IMR-90 (cell line): ENCODE data around the gene PTPRU. TPM values are rescaled to one million over a fixed set of nuclear protein-coding genes. Genes with fewer than 3 reads are reported as not detected.

Experiments
- ATAC-seq: fragments of 200-7000 bp; cut with Tn5 transposase; 2 replicates; pipeline ENCODE4 v1.9.1; 2020; ENCODE audit warnings: low read depth, mild to moderate bottlenecking, moderate library complexity
- BruUV-seq: library from RNA; stranded (reverse); fragments of 400-500 nt; replicated peaks from 2 replicates; lab custom pipeline; 2021; lab: Mats Ljungman, UMichigan
- CTCF ChIA-PET: fragments of 300-600 bp; formaldehyde crosslinking; extraction: SDS; loops from one replicate; lab custom pipeline; 2021; ENCODE audit warnings: antibody characterized with exemption; lab: Yijun Ruan, JAX
- POLR2A ChIA-PET: fragments of 300-600 bp; sonication (Branson Sonifier 250); formaldehyde crosslinking; loops from one replicate; lab custom pipeline; 2022; ENCODE audit warnings: antibody characterized with exemption; ENCODE audit not compliant: unreplicated experiment; lab: Charles Lee
- DNase-seq: peaks from one replicate; pipeline ENCODE4 v3.0.0; 2013
- H2AFZ ChIP-seq: replicated peaks from 2 replicates; pipeline ENCODE3; 2013; ENCODE audit warnings: low read length, mild to moderate bottlenecking; ENCODE audit not compliant: poor library complexity
- H2AK5ac ChIP-seq: 2 replicates; pipeline ENCODE4 v1.6.1; 2013; ENCODE audit warnings: low read depth, low read length, inconsistent platforms
- H2AK9ac ChIP-seq: replicated peaks from 2 replicates; pipeline ENCODE3; 2013; ENCODE audit warnings: mild to moderate bottlenecking, low read depth, low read length, moderate library complexity; ENCODE audit not compliant: poor library complexity
- H2BK120ac ChIP-seq: 2 replicates; pipeline ENCODE4 v1.6.1; 2013; ENCODE audit warnings: low read depth, low read length, inconsistent platforms
- H2BK15ac ChIP-seq: 3 replicates; pipeline ENCODE4 v1.6.1; 2013; ENCODE audit warnings: low read depth, low read length, inconsistent platforms
- H2BK20ac ChIP-seq: 2 replicates; pipeline ENCODE4 v1.6.1; 2013; ENCODE audit warnings: low read depth, mild to moderate bottlenecking, inconsistent platforms, low read length, moderate library complexity
- H2BK5ac ChIP-seq: 2 replicates; pipeline ENCODE4 v1.6.1; 2013; ENCODE audit warnings: mild to moderate bottlenecking, low read depth, low read length, inconsistent platforms; ENCODE audit not compliant: poor library complexity, severe bottlenecking
- H3K14ac ChIP-seq: replicated peaks from 2 replicates; pipeline ENCODE4 v1.6.1; 2013; ENCODE audit warnings: low read depth, low read length, inconsistent platforms
- H3K18ac ChIP-seq: 2 replicates; pipeline ENCODE4 v1.6.1; 2013; ENCODE audit warnings: low read depth, low read length, control low read depth
- H3K23ac ChIP-seq: 2 replicates; pipeline ENCODE4 v1.6.1; 2013; ENCODE audit warnings: low read depth, low read length, inconsistent platforms
- H3K27ac ChIP-seq: 2 replicates; pipeline ENCODE4 v1.5.1; 2013; ENCODE audit warnings: mild to moderate bottlenecking, control low read depth, low read length; ENCODE audit not compliant: insufficient read depth
- H3K27me3 ChIP-seq: 2 replicates; pipeline ENCODE4 v1.6.1; 2013; ENCODE audit warnings: low read length; ENCODE audit not compliant: control insufficient read depth, insufficient read depth
- H3K36me3 ChIP-seq: 2 replicates; pipeline ENCODE4 v1.6.1; 2013; ENCODE audit warnings: low read length, mixed read lengths; ENCODE audit not compliant: control insufficient read depth, insufficient read depth
- H3K4ac ChIP-seq: 2 replicates; pipeline ENCODE4 v1.6.1; 2013; ENCODE audit warnings: low read depth, low read length, inconsistent platforms
- H3K4me1 ChIP-seq: 2 replicates; pipeline ENCODE4 v1.6.1; 2013; ENCODE audit warnings: low read length, mixed read lengths; ENCODE audit not compliant: control insufficient read depth, insufficient read depth
- H3K4me2 ChIP-seq: 2 replicates; pipeline ENCODE4 v1.6.1; 2013; ENCODE audit warnings: low read depth, mild to moderate bottlenecking, control low read depth, low read length, moderate library complexity
- H3K4me3 ChIP-seq: 2 replicates; pipeline ENCODE4 v1.5.1; 2013; ENCODE audit warnings: low read depth, mild to moderate bottlenecking, control low read depth, low read length, moderate library complexity; ENCODE audit not compliant: insufficient read depth
- H3K56ac ChIP-seq: 2 replicates; pipeline ENCODE4 v1.6.1; 2013; ENCODE audit warnings: low read length, inconsistent platforms; ENCODE audit not compliant: insufficient read depth; ENCODE audit errors: extremely low read depth
- H3K79me1 ChIP-seq, 2 experiments: 2 replicates each; pipeline ENCODE4 v1.6.1; 2013; ENCODE audit warnings: low read length in 2 of 2, inconsistent platforms in 1 of 2, low read depth in 1 of 2
- H3K9ac ChIP-seq: 2 replicates; pipeline ENCODE4 v1.6.1; 2013; ENCODE audit warnings: low read depth, low read length, control low read depth
- H3K9me1 ChIP-seq: 2 replicates; pipeline ENCODE4 v1.6.1; 2013; ENCODE audit warnings: low read length, inconsistent platforms; ENCODE audit not compliant: insufficient read depth
- H3K9me3 ChIP-seq: 2 replicates; pipeline ENCODE4 v1.6.1; 2013; ENCODE audit warnings: low read length; ENCODE audit not compliant: control insufficient read depth, insufficient read depth
- H4K20me1 ChIP-seq: 2 replicates; pipeline ENCODE4 v1.6.1; 2013; ENCODE audit warnings: low read length, inconsistent platforms; ENCODE audit not compliant: insufficient read depth
- H4K5ac ChIP-seq: 2 replicates; pipeline ENCODE4 v1.6.1; 2013; ENCODE audit warnings: mild to moderate bottlenecking, low read depth, low read length, control low read depth
- H4K8ac ChIP-seq, 2 experiments: 2 replicates each; pipeline ENCODE4 v1.6.1; 2013; ENCODE audit warnings: low read depth in 2 of 2, low read length in 2 of 2, control low read depth in 1 of 2, inconsistent platforms in 1 of 2
- H4K91ac ChIP-seq: 2 replicates; pipeline ENCODE4 v1.6.1; 2013; ENCODE audit warnings: low read depth, low read length, inconsistent platforms; ENCODE audit not compliant: insufficient read depth
- BHLHE40 ChIP-seq: fragments of 150-350 bp; IDR thresholded peaks from 2 replicates; pipeline ENCODE4 v1.6.1; 2016; ENCODE audit warnings: mild to moderate bottlenecking, low read depth, low read length
- CHD1 ChIP-seq: IDR thresholded peaks from 2 replicates; pipeline ENCODE4 v1.6.1; 2012; ENCODE audit warnings: low read depth, low read length, improper control_type of control experiment
- FOS ChIP-seq: fragments of 150-350 bp; IDR thresholded peaks from 2 replicates; pipeline ENCODE4 v1.6.1; 2016; ENCODE audit warnings: low read depth, low read length
- MAFK ChIP-seq: IDR thresholded peaks from 2 replicates; pipeline ENCODE4 v1.6.1; 2012; ENCODE audit warnings: low read depth, low read length, improper control_type of control experiment
- MXI1 ChIP-seq: IDR thresholded peaks from 2 replicates; pipeline ENCODE4 v1.6.1; 2012; ENCODE audit warnings: low read depth, mild to moderate bottlenecking, low read length, moderate library complexity, borderline replicate concordance
- RAD21 ChIP-seq: IDR thresholded peaks from 2 replicates; pipeline ENCODE4 v1.6.1; 2012; ENCODE audit warnings: low read length, improper control_type of control experiment
- RFX5 ChIP-seq: IDR thresholded peaks from 2 replicates; pipeline ENCODE4 v1.8.0; 2012; ENCODE audit warnings: low read depth, mild to moderate bottlenecking, low read length, moderate library complexity
- SMC3 ChIP-seq: fragments of 150-350 bp; IDR thresholded peaks from 2 replicates; pipeline ENCODE4 v1.6.1; 2016; ENCODE audit warnings: low read depth, mild to moderate bottlenecking, antibody characterized with exemption, low read length, moderate library complexity
- WGBS, 2 experiments: methylation state at CpG; one replicate each; pipeline versions ENCODE4 v1.1.5 to v1.1.7; 2013; ENCODE audit warnings: missing lambda C conversion rate in 2 of 2; ENCODE audit not compliant: insufficient read length in 1 of 2; ENCODE audit errors: extremely low coverage in 2 of 2; 5-methylcytosine and 5-hydroxymethylcytosine counted together
- dilution Hi-C: fragments of 300-500 bp; cut with HindIII; formaldehyde crosslinking; loops from one replicate; pipeline ENCODE4 v1.14.3; 2018; ENCODE audit warnings: low sequenced_read_pairs; ENCODE audit not compliant: unreplicated experiment
- in situ Hi-C: fragments of 300-500 bp; cut with MboI; formaldehyde crosslinking; loops from 3 replicates; pipeline ENCODE4 v1.14.3; 2019; ENCODE audit warnings: low sequenced_read_pairs, inconsistent platforms, mixed read lengths
- intact Hi-C: fragments of 100-400 bp; cut with micrococcal nuclease; formaldehyde crosslinking; loops from 2 replicates; pipeline ENCODE4 v1.10.0; 2022
- polyA plus RNA-seq, 3 experiments: library from polyadenylated mRNA; depleted of rRNA; stranded (reverse); fragments of >200 nt; gene quantifications; 2 replicates each; pipeline ENCODE4 v1.2.3, GENCODE V29; 2012; ENCODE audit warnings: low replicate concordance in 1 of 3
- total RNA-seq: library from RNA; depleted of rRNA; stranded (reverse); fragments of >200 nt; gene quantifications from 2 replicates; pipeline ENCODE4 v1.2.3, GENCODE V29; 2012
- TF ChIP-seq, protein P1 (sequence below): conservative IDR thresholded peaks from 2 replicates; pipeline ENCODE4 v1.5.1; 2012; ENCODE audit warnings: mild to moderate bottlenecking, low read depth, low read length, improper control_type of control experiment
- TF ChIP-seq, protein P2 (sequence below): fragments of 150-350 bp; IDR thresholded peaks from 2 replicates; pipeline ENCODE4 v1.6.1; 2016; ENCODE audit warnings: low read depth, mild to moderate bottlenecking, low read length, moderate library complexity, borderline replicate concordance

The PTPRU gene
- total and polyA plus RNA-seq, 2 of the 4 experiments (the other 2 are of a cell fraction), result 7.0 to 10.7 TPM

DNA sequence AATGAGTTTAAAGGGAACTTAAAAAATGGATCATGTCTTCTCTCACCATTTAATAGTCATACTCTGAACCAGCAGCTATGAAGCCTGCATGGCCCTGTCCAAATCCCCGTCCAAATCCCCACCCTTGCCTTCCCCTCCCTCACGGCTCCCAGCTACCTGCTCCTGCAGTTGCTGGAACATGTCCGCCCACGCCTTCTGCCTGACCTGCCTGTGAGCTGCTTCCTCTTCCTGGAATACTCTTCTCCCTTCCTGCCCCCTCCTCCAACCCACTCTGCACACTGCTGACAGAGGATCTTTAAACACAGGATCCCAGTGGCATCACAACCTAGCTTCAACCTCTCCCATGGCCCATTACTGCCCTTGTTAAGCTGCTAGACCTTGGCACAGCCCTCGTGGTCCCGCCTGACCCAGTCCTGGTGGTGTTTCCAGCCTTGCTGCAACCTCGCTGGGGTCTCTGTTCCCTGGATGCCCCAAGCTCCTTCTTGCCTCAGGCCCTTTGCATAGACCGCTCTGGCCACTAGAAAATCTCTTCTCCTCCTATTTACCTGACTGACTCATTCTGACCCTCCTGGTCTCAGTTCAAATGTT lies 118.3 kb downstream of the PTPRU start:
- Histone ChIP-seq H2AFZ (no peak overlapping the region), H3K9ac (no peak overlapping the region), H3K18ac (no peak overlapping the region), H4K5ac (no peak overlapping the region), H2BK20ac (no peak overlapping the region), H3K9me3 (no peaks in the 10 kb centered on the region), H3K79me1 (no peaks in the 10 kb centered on the region), H3K9me1 (no peaks in the 10 kb centered on the region), H3K27me3 (peaks cover 17% of the 10 kb centered on the region), H2AK5ac (no peak overlapping the region), H4K20me1 (no peaks in the 10 kb centered on the region), H3K56ac (no peak overlapping the region), H2AK9ac (no peak overlapping the region), H3K4me2 (no peak overlapping the region), H3K23ac (no peak overlapping the region), H3K4me1 (no peaks in the 10 kb centered on the region), H2BK5ac (no peak overlapping the region), H4K91ac (no peak overlapping the region), H3K36me3 (no peaks in the 10 kb centered on the region), H3K4ac (no peak overlapping the region), H2BK15ac (no peak overlapping the region), H3K27ac (no peak overlapping the region), H3K4me3 (no peak overlapping the region), H4K8ac (no peak overlapping the region), H3K14ac (no peak overlapping the region), H2BK120ac (no peak overlapping the region)
- DNase-seq (no peak), ATAC-seq (no peak)
- CTCF ChIA-PET, result no interaction called here
- no peak for TF ChIP-seq FOS
- no peak for TF ChIP-seq BHLHE40
- TF ChIP-seq RFX5, result no peak
- TF ChIP-seq SMC3, result no peak
- TF ChIP-seq, protein P1, sequence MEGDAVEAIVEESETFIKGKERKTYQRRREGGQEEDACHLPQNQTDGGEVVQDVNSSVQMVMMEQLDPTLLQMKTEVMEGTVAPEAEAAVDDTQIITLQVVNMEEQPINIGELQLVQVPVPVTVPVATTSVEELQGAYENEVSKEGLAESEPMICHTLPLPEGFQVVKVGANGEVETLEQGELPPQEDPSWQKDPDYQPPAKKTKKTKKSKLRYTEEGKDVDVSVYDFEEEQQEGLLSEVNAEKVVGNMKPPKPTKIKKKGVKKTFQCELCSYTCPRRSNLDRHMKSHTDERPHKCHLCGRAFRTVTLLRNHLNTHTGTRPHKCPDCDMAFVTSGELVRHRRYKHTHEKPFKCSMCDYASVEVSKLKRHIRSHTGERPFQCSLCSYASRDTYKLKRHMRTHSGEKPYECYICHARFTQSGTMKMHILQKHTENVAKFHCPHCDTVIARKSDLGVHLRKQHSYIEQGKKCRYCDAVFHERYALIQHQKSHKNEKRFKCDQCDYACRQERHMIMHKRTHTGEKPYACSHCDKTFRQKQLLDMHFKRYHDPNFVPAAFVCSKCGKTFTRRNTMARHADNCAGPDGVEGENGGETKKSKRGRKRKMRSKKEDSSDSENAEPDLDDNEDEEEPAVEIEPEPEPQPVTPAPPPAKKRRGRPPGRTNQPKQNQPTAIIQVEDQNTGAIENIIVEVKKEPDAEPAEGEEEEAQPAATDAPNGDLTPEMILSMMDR, result no peak
- TF ChIP-seq CHD1, result no peak
- no peak for TF ChIP-seq RAD21
- TF ChIP-seq MXI1, result no peak
- TF ChIP-seq MAFK, result no peak
- TF ChIP-seq, protein P2, sequence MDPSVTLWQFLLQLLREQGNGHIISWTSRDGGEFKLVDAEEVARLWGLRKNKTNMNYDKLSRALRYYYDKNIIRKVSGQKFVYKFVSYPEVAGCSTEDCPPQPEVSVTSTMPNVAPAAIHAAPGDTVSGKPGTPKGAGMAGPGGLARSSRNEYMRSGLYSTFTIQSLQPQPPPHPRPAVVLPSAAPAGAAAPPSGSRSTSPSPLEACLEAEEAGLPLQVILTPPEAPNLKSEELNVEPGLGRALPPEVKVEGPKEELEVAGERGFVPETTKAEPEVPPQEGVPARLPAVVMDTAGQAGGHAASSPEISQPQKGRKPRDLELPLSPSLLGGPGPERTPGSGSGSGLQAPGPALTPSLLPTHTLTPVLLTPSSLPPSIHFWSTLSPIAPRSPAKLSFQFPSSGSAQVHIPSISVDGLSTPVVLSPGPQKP, result no peak
- POLR2A ChIA-PET, result no interaction called here
- 53% methylated on average over 7 of the region's 8 CpGs; no CpG with 5 or more reads in 1 of the 2 experiments for WGBS, 2 experiments
- dilution Hi-C loops (no loop called here), in situ Hi-C loops (no loop called here), intact Hi-C loops (no loop called here)
- no TSS peak for BruUV-seq
